ENCODE results near the gene CDIP1.

GRCh38 chr16:4531811-4532210, 6.8 kb downstream of the CDIP1 start:
- TF ChIP-seq, protein P1, sequence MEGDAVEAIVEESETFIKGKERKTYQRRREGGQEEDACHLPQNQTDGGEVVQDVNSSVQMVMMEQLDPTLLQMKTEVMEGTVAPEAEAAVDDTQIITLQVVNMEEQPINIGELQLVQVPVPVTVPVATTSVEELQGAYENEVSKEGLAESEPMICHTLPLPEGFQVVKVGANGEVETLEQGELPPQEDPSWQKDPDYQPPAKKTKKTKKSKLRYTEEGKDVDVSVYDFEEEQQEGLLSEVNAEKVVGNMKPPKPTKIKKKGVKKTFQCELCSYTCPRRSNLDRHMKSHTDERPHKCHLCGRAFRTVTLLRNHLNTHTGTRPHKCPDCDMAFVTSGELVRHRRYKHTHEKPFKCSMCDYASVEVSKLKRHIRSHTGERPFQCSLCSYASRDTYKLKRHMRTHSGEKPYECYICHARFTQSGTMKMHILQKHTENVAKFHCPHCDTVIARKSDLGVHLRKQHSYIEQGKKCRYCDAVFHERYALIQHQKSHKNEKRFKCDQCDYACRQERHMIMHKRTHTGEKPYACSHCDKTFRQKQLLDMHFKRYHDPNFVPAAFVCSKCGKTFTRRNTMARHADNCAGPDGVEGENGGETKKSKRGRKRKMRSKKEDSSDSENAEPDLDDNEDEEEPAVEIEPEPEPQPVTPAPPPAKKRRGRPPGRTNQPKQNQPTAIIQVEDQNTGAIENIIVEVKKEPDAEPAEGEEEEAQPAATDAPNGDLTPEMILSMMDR (conservative IDR thresholded peaks at IDR 0.05), result no peak
- no peak for TF ChIP-seq ZFX (IDR thresholded peaks at IDR 0.05)
